GM19035 (cell line): Measurements from ENCODE around the gene TESPA1.
"Not testable (repeated sequence)": the region's sequence is repeated elsewhere in the genome, so short reads cannot be mapped to it uniquely, and the experiment has no call there.

Experiments
- ATAC-seq: cut with Tn5 transposase; IDR thresholded peaks from one replicate; pipeline ENCODE4 v1.9.1; 2021; ENCODE audit not compliant: unreplicated experiment

Gene TESPA1

GRCh38 chr12:54949073-54949711, 35.4 kb downstream of the TESPA1 start:
- no peak for ATAC-seq

DNA sequence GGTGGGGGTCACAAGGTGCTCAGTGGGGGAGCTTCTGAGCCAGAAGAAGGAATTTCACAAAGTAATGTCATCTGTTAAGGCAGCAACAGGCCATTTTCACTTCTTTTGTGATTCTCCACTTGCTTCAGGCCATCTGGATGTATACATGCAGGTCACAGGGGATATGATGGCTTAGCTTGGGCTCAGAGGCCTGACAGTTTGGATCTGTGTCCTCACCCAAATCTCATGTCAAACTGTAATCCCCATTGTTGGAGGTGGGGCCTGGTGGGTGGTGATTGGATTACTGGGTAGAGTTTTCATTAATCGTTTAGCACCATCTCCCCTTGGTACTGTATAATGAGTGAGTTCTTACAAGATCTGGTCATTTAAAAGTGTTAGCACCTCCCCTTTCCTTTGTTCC, 36.4 kb downstream of the TESPA1 start:
- no peak for ATAC-seq

DNA sequence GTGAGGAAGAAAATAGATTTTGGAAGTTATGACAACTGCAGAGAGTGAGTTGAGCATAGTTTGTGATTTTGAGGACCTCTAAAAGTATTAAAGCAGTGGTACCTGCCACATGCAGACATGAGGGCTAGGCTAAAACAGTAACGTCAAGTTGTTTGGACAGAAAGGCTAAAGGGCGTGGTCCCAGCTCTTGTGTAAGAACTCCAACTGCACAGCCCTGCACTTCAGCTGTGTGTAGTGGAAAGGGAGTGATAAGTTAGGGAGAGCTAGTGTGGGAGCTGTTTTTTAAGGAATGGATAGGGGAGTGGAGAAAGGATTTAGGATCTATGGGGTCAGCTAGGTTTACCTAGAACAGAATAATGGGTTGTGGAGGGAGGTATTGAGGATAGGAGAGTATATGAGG, 39.5 kb downstream of the TESPA1 start:
- no peak for ATAC-seq

DNA sequence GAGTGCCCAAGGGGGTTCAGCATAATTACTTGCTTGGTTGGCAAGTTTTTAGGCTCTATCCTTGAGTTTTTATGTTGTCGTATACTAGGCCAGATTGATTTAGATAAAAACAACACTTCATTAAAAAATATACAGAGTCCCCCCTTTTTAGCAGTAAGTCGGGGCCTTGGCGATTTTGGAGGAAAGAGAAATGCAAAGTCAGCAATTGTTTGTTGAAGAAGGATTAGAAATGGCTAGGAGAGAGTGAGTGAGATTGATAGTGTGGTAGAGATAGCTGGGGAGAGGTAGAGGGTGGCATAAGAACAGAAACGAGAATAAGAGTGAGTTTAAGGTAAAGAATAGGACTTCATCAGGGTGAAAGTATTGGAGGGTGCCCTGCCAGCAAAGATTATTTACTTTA, 41.3 kb downstream of the TESPA1 start:
- not testable (repeated sequence) for ATAC-seq

- no peak for ATAC-seq
Observed at GRCh38 chr12:54941659-54942058, 42.9 kb downstream of the TESPA1 start.

- ATAC-seq = no peak
Observed at GRCh38 chr12:54940727-54941315, 43.7 kb downstream of the TESPA1 start.

GRCh38 chr12:54937929-54938328, 46.6 kb downstream of the TESPA1 start:
- ATAC-seq = no peak

GRCh38 chr12:54937376-54937775, 47.2 kb downstream of the TESPA1 start:
- ATAC-seq = no peak

- no peak for ATAC-seq
Observed at GRCh38 chr12:54936736-54937135, 47.8 kb downstream of the TESPA1 start.

DNA sequence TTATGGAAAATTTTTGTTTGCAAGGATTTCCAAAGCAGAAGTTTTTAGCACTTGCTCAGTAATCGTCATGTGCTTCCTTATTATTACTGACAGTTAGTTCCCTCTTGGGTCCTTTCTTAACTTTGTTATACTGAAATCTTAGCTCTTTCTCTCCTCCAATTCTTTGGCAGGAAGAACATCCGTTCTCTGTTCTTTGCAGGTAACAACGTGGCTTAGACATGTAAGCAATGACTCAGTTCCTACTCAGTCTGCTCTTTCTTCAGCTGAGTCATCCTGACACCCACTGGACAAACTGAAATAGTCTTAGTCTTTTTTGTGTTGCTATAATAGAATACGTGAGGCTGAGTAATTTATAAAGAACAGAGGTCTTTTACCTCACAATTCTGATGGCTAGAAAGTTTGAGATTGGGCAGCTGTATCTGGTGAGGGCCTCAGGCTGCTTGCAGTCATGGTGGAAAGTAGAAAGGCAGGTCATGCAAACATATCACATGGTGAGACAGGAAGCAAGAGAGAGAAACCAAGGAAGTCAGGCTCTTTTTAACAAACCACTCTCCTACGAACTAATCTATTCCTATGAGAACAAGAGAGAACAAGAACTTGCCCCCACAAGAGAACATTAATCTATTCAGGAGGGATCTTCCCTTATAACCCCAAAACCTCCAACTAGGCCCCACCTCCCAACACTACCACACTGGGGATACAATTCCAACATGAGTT, 49.2 kb downstream of the TESPA1 start:
- peak; percentile 99 for ATAC-seq

DNA sequence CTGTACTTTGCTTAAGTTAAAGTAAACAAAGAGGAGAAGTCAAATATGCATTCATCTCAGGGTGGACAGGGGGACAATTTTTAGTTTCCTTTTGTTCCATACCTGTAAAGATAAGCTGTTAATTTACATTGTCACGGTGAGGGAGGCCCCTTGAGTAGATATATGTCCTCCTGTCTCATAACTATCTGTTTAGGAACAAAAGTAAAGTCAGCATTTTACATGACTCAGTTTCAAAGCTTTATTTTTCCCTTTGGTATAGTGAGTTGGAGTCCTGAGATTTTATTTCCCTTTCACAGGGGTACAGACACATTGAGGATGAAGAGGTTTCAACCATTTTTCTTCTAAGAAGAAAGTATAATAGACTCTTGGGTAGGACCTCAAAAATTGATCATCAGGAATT, 50.1 kb downstream of the TESPA1 start:
- no peak for ATAC-seq

DNA sequence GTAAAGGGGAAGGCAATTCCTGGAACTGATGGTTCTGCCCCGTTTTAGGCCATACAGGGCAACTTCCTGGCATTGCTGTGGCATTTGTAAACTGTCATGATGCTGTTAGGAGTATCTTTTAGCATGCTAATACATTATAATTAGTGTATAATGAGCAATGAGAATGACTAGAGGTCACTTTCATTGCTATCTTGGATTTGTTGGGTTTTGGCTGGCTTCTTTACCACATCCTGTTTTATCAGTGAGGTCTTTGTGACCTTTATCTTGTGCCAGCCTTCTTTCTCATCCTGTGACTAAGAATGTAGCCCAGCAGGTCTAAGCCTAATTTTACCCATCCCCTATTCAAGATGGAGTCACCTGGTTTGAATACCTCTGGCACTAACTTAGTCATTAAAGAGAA, 51.2 kb downstream of the TESPA1 start:
- no peak for ATAC-seq

DNA sequence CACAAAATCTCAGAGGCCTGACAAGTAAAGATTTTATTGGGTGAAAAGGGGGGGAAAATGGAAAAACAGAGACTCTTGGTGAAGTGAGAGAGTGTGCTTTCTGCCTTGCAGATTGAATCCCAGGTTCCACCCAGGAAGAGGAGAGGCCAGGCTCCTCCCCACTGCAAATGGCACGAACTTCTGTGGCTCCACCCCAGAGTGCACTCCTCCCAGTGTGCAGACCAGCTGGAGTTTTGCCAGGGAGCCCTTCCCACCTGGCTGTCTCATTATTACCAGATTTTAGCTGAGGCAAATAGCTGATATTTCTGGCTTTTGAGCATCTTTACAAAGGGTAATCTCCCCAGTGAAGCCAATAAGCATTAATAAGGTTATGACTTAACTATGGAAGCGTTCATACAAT, 51.9 kb downstream of the TESPA1 start:
- ATAC-seq = no peak

GRCh38 chr12:54932038-54932437, 52.5 kb downstream of the TESPA1 start:
- ATAC-seq = no peak

DNA sequence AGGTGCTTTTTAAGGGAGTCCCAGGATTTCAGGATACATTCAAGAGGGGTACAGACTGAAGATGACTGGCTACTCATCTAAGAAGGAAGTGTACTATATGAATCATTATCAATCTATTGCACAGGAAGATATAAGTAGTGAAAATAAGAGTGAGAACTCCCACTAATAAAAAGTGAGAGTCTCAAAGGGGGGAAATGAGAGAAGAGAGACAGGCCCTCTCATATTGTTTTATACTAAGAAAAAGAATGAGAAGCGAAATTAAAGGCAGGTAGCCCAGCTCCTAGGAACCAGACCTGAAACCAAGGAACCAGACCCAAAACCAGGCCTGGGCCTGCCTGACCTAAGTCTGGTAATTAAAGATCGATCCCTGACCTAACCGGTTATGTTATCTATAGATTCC, 54.6 kb downstream of the TESPA1 start:
- ATAC-seq = no peak

DNA sequence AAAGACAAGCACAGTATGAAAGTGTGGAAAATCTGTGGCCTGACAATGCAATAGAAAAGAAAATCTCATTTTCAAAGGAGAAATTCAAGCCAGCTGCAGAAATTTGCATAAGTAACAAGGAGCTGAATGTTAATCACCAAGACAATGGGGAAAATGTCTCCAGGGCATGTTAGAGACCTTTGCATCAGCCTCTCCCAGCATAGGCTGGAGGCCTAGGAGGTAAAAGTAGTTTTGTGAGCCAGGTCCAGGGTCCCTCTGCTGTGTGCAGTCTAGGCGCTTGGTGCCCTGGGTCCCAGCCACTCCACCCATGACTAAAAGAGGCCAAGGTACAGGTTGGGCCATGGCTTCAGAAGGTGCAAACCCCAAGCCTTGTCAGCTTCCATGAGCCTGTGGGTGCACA, 58.3 kb downstream of the TESPA1 start:
- no peak for ATAC-seq

DNA sequence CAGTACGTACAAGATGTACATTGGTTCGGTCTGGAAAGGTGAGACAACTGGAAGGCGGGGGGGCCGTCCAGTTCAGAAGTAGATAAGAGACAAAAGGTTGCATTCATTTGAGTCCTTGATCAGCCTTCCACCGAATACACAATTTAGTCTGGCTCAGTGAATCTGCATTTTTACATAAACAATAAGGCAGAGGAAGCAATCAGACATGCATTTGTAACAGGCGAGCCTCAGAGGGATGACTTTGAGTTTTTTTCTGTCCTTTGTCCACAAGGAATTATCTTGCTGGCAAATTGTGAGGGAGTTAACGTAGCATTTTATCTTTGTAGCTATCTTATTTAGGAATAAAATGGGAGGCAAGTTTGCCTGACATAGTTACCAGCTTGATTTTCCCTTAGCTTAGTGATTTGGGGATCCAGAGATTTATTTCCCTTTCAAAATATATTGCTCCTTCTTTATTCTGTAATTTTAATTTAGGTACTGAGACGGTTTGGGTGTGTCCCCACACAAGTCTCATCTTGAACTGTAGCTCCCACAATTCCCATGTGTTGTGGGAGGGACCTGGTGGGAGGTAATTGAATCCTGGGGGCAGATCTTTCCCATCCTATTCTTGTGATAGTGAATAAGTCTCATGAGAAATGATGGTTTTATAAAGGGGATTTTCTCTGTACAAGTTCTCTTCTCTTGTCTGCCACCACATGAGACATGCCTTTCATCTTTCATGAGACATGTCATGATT, 59.4 kb downstream of the TESPA1 start:
- ATAC-seq = no peak

- no peak for ATAC-seq
Observed at GRCh38 chr12:54917001-54917488, 67.5 kb downstream of the TESPA1 start.
